HG03097 (cell line): Measurements from ENCODE around the gene VWF.
"Not testable (repeated sequence)": the region's sequence is repeated elsewhere in the genome, so short reads cannot be mapped to it uniquely, and the experiment has no call there.

ENCODE experiments used
- ATAC-seq: cut with Tn5 transposase; IDR thresholded peaks from one replicate; pipeline ENCODE4 v1.9.1; 2021; ENCODE audit not compliant: unreplicated experiment, low FRiP score

VWF gene

GRCh38 chr12:6041891-6042290 is 82.6 kb downstream of the VWF start:
- ATAC-seq: no peak

- no peak for ATAC-seq
Measured at GRCh38 chr12:6040815-6041214, 83.7 kb downstream of the VWF start.

- ATAC-seq: no peak
Measured at GRCh38 chr12:6039894-6040601, 84.4 kb downstream of the VWF start.

- ATAC-seq: no peak
Measured at GRCh38 chr12:6038160-6038559, 86.3 kb downstream of the VWF start.

- ATAC-seq: no peak
Measured at GRCh38 chr12:6037459-6037858, 87.0 kb downstream of the VWF start.

- no peak for ATAC-seq
Measured at GRCh38 chr12:6036509-6036908, 88.0 kb downstream of the VWF start.

GRCh38 chr12:6034596-6034995 is 89.9 kb downstream of the VWF start:
- ATAC-seq: no peak

GRCh38 chr12:6033546-6033945 is 90.9 kb downstream of the VWF start:
- no peak for ATAC-seq

- ATAC-seq: no peak
Measured at GRCh38 chr12:6032726-6033125, 91.7 kb downstream of the VWF start.

- ATAC-seq: no peak
Measured at GRCh38 chr12:6031001-6031400, 93.5 kb downstream of the VWF start.

GRCh38 chr12:6030081-6030480 is 94.4 kb downstream of the VWF start:
- ATAC-seq: no peak

- no peak for ATAC-seq
Measured at GRCh38 chr12:6029401-6029800, 95.1 kb downstream of the VWF start.

- no peak for ATAC-seq
Measured at GRCh38 chr12:6026998-6027397, 97.5 kb downstream of the VWF start.

GRCh38 chr12:6025703-6026298 is 98.7 kb downstream of the VWF start:
- ATAC-seq: not testable (repeated sequence)

- ATAC-seq: not testable (repeated sequence)
Measured at GRCh38 chr12:6024066-6024465, 100.4 kb downstream of the VWF start.

GRCh38 chr12:6020930-6021329 is 103.5 kb downstream of the VWF start:
- no peak for ATAC-seq

GRCh38 chr12:6020511-6020910 is 104.0 kb downstream of the VWF start:
- not testable (repeated sequence) for ATAC-seq

GRCh38 chr12:6019256-6019655 is 105.2 kb downstream of the VWF start:
- not testable (repeated sequence) for ATAC-seq

GRCh38 chr12:6018265-6018664 is 106.2 kb downstream of the VWF start:
- no peak for ATAC-seq

- ATAC-seq: no peak
Measured at GRCh38 chr12:6016756-6017155, 107.7 kb downstream of the VWF start.

GRCh38 chr12:6016004-6016403 is 108.5 kb downstream of the VWF start:
- not testable (repeated sequence) for ATAC-seq

- ATAC-seq: not testable (repeated sequence)
Measured at GRCh38 chr12:6015271-6015670, 109.2 kb downstream of the VWF start.
